CD1c-positive myeloid dendritic cell (primary cell): ENCODE measurements around the gene PYROXD2.
A peak's percentile ranks its signal among the peaks of the same experiment; 100 is the strongest.

Experiments
- DNase-seq: peaks from one replicate; pipeline ENCODE4 v3.0.0-alpha.2; 2016; ENCODE audit errors: extremely low spot score

The PYROXD2 gene

DNA sequence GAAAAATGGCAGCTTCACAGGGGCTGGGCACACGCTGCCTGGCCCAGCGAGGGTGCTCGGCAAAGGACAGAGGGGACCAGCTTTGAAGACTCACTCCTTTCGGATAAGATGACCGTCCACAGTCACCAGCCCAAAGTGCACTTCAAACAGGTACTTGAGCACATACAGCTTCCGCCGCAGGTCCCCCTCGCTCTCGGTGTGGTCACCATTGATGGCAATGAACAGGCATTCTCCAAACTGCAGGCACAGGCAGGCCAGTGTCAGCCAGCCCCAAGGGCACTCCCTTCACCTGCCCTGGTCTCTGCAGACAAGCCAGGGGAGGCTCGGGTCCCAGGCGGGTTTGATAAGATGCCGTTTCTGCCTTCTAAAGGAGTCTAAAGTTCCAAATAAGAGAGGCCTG lies 20.2 kb upstream of the PYROXD2 start:
- no peak for DNase-seq

DNA sequence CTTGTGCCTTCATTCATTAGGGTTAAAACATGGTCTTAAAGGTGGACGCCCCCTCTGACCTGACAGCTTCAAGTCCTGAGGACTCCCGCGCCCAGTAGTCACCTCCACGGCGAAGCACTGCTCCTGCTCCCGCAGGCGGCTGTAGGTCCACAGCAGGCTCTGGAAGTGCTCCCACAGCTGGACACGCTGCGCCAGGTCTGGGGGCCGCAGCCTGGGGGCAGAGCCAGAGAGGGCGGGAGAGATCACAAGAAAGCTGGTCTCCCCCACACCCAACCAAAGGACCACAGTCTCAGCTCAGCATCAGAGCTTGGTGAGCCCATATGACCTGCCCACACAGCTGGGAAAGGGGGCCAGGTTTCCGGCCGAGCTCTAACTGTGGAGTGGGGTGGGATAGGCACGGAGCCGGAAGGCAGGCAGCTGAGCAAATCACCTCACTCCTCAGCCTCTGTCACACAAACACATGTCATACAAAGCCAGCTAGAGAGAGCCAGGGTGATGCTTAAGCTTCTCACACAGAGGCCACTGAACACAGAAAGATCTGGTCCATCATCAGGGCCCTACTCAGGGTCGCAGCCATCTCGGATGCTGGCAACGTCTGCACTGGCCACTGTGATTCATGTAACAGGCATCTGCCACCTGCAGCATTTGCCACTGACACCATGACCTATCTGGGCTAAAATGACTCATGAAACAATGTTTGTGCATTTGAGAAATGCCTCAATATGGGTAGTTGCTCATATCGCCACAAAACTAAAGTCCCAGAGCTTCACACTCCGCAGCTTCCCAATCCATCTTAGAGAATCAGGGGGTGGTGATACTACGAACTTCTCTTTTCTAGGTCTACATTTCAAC lies 19.1 kb upstream of the PYROXD2 start:
- DNase-seq: no peak

DNA sequence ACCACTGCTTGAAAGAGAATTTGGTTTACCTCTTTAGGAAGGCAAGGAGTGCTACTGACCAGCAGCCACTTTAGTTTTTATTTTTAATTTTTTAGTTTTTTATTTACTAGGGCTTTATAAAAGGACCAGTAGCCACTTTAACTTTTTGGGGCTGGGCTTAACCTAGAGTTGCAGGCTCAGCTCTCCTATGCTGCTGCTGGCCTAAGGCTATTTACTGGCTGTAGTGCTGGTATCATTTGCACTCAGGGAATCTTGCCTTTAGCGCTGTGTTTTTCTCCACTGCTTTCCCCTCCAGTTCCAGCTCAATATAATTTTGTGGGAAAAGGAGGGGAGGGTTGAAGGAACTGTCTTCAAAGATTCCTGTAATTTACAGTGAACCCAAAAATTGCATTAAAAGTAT lies 18.4 kb upstream of the PYROXD2 start:
- DNase-seq: no peak

DNA sequence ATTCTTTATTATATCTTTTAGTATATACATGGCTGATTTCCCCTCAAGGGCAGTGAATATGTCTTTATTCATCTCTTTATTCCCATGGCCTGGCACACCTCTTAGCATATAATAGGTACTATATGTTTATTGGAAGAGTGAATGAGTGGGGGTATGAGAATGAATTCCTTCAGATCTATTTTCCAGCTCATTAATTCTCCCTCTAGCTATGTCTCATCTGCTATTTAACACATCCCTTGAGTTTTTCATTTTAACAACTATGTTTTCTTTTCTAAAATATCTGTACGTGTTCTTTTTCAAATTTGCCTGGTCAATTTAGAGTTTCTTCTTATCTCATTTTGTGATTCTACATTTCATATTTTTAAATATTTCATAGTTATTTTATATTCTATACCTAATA lies 17.3 kb upstream of the PYROXD2 start:
- DNase-seq: no peak

DNA sequence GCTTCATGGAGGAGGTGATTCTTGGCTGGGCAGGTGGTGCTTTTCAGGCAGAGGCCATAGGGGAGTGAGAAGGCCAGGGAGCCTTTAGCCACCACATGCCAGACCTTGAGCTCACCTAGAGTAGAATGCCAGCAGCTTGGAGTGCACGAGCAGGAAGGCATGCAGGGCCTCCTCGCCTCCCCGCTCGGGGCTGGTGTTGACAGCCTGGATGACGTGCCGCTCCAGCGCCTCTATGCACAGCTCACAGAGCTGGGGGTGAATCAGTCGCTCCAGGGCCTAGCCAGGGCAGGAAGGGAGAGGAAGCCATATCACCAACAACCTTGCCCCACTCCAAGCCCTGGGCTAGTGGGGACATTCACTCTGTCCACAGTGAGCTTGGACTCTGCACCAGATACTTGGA lies 16.0 kb upstream of the PYROXD2 start:
- DNase-seq: no peak

DNA sequence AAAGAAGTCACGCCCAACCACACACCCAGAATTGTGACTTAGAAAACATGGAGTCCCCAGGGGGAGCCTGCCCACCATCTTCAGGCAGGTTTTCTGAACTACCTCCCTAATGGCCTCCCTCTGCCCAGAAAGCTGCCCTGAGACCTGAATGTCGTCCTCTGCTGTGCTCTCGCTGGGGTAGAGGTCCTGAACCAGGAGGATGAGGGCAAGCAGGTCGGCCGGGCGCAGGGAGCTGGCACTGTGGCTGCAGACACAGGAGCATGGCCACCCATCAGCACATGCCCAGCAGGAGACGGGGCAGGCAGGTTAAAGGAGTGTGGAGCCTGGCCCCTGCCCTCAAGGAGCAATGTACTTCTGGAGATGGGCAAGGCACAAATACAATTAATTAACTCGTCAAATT lies 15.4 kb upstream of the PYROXD2 start:
- no peak for DNase-seq

DNA sequence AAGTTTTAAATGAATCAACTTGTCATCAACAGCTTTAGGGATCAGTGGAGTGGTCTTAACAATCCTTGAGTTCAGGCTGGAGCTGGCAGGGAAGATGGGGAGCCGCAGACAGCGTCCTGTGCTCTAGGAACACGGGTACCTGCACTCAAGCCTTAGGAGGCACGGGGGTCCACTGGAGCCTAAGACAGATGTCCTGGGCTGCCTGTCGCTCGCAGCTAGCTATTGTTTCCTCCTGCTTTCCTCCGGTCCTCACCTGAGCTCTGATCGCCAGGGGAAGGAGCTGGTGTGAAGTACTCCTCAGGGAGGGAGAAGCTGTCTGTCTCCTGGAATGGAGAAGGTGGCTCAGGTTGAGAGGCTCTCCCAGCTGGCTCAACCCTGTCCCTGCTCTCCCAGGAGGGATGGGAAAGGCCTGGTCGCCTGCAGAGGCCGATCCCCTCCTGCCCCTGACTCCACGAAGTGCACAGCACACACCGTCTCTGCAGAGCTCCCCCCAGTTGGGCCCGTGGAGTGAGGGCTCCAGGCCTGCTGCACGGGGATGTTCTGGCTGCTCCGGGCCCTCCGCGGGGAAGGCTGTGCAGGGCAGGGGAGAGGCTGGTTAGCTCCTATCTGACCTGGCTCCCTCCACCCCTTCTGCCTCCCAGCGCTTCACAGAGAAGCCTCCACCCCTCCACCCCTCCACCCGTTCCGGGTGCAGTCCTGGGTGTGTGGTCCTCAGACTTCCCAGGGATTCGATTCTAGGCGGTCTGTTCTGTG lies 14.5 kb upstream of the PYROXD2 start:
- DNase-seq: no peak

DNA sequence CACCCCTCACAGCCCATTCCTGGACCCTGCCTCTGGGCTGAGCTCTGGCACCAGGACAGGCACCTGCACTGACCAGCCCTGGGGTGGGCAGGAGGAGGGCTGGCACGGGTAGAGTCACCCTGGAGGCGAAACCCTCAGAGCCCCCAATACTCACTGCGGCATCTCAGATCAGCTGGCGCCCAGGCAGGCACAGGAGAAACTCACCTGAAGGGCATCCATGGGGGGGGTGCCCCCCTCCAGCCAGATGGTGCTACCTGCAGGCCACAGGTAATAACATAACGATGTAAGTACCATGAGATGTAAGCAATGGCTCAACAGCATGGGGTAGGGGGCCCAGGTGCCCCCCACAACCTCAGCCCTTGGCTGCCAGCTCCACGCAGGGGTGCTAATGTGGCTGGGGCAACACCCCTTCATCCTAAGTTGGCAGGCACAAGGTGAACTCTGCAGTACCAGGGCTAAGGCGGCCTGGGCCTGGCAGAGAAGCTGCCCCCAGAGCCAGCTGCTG lies 12.1 kb upstream of the PYROXD2 start:
- no peak for DNase-seq

DNA sequence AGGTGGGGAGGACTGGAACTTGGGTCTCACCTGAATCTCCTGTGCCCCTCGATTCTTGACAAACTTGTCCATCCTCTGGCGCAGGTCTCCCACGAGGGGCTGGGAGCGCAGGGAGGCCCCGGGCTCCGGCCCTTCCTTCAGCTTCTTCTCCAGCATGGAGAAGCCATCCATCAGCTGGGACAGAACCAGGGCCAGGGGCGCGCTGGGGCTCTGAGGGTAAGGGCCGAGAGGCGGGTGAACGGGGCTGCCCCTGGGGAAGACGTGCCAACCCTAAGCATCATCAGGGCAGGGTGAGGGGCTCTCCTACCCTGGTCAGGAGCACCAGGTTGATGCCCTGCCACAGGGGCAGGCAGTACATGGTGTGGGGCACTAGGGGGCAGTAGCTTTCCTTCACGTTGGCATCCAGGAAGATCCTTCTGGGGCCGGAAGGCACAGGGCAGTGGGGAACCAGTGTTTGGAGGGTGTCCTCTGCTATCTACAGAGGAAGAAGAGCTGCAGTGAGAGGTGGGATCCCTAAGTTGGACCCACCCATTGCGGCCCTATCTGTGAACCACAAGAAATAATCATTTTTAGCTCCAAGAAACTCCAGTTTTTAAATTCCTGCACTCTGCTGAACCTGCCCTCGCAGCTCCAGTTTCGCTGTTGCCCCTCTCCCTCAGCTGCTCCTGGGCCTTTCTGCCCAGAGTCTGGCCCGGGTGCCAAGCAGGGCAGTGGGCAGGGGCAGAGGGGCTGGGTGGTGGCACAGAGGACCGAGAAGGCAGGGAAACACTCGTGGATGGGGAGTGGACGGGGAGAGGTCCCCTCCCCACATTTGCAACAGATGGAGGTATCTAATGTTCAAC lies 10.8 kb upstream of the PYROXD2 start:
- peak; percentile 55 for DNase-seq

DNA sequence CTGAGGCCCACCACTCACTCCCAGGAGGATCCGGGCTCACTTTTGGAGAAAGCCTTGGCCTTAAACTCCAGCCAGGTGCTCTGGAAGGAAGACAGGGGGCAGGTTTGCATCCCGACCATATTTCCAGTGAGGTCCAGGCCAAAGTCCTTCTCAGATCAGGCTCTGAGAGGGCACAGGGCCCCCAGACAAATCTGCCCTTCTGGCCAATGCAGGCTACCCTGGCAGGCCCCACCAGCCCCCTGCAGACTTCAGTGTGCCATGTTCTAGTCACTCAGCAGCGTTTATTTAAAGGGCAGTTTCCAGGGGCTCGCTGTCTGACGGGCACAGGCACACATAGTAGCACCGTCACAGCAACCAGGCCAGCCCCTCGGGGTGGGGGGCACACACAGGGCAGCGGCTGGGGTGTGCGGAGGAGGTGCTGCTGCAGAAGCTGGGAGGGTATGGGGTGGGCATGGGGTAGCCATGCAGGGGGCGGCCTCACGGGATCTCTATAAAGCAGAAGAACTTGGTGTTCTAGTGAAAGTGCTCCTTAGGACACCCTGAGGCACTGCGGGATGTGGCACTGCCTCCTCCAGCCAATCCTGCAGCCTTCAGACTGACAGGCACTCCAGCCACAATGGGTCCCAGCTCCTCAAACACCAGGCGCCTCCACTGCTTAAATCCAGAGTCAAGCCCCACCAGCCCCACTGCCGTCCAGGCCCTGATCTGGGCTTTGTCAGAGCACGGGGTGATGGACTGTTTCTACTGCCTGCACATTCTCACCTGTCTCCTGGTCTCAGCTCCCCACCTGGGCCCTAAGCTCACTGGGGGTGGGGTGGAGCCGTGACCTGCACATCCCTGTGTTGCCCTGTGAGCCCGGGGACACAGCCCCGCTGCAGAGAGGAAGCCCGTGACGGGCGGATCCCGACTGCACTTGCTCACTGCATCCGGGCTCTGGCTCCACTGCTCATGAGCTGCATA lies 9.6 kb upstream of the PYROXD2 start:
- no peak for DNase-seq

DNA sequence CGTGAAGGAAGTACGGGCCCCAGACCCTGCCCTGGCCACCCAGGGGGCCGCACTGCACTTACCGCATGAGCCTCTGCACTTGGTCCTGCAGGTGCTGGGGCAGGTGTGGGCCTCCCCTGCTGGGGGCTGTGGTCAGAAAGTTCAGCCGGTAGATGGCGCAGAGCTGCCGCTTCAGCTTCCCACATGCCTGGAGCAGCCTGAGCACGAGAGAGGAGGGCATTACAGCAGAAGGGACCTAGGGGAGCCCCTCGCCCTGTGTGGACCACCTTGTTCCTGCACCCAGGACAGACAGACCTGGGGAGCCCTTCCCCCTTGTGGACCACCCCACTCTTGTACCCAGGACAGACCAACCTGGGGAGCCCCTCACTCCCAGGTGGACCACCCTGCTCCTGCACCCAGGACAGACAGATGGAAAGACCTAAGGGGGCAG lies 8.7 kb upstream of the PYROXD2 start:
- no peak for DNase-seq

DNA sequence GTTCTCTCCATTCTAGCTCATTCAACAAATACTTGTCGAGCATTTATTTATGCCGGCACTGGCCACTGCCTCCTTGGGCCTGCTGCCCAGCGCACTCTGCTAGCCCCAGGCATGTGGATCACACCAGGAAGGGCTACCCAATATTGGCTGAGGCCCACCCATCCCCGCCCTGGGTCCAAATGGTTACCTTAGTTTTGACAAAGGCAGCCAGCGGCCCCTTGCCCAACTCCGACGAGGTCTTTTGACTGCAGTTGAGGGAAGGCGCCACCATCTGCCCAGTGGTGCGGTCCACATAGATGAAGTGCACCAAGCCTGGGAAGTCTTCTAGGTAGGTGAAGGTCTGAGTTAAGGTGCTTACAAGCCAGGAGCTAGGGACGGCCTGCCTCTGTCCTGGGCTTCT lies 7.2 kb upstream of the PYROXD2 start:
- no peak for DNase-seq

DNA sequence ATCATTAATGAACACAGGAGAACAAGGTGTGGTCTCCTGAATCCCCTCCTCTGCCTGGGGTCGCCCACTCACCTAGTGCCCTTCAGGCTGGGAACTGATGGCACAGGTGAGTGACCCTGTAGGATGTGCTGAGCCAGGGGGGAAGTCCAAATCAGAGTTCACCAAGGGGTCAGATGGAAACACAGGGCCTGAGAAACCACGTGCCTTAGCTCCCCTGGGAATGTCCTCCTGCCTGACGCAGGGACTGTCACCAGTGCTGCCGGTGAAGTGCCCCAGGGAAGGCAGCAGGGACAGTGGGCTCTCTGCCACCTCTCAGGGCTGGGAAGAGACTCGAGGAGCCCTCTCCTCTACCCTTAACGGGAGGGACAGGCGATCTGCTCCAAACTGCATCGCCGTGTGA lies 5.8 kb upstream of the PYROXD2 start:
- DNase-seq: no peak

DNA sequence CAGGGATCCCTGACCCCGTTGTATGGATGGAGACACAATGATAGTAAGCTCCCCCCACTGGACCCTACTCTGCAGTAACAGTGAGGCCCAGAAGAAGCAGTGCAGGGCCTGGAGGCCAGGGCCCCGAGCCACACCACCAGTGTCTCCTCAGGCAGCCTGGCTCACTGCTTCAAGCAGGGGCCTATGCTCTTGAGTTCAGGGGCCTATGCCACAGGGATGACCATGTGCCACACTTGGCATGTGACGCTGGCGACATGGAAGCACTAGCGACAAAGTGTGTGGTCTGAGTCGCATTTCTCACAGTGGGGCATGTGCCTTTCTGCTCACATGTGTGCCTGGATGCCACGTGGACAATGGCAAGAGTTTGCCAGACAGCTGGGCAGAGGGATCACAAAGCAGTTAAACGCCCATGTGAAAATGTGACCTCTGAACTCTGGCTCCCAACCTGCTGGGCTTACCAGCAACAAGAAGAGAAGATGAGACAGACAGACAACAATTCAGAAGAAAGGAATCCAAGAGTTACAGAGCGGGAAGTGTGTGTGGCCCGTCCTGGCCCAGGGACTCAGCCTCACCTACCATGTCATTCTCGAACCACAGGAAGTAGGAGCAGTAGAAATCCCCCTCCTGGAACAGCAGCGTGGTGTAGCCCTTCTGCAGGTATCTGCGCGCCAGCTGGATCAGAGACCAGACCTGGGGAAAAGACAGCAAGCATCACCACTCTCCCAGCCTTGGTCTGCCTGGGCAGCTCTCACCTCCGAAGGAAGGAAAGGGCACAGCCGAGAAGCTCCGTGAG lies 4.7 kb upstream of the PYROXD2 start:
- DNase-seq: no peak

DNA sequence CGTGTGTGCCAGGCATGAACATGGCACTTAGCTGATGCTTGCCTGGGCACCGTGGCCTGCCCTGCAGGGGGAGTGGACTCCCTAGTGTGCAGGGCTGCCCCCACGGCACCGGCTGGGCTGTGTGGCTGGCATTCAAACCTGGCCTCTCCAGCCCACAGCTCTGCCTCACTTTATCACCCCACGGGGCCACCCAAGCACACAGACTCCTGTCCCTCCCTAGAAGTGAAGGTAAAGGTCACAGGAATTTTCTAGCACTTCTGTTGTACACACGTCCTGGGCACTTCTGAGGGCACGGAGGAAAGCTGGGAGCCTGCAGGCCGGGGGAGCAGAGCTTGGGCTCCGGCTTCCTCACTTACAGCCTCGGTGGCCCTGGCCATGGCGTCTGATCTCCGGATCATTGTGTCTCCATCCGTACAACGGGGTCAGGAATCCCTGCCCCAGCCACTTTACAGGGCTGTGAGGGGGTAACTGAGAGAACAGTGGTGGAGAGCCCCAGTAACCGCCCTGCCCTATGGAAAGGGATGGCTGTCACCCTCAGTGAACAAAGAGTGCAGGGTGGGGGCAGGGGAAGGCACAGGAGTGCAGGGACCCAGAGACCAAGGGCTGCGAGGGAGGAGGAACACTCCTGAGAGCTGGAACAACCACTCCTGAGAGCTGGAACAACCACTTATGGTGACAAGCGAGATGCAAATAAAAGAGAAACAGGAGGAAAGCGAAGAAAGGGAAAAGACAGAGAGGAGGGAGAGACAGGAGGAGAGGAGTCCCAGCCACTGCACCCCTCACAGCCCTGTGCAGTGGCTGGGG lies 3.9 kb upstream of the PYROXD2 start:
- DNase-seq: no peak

DNA sequence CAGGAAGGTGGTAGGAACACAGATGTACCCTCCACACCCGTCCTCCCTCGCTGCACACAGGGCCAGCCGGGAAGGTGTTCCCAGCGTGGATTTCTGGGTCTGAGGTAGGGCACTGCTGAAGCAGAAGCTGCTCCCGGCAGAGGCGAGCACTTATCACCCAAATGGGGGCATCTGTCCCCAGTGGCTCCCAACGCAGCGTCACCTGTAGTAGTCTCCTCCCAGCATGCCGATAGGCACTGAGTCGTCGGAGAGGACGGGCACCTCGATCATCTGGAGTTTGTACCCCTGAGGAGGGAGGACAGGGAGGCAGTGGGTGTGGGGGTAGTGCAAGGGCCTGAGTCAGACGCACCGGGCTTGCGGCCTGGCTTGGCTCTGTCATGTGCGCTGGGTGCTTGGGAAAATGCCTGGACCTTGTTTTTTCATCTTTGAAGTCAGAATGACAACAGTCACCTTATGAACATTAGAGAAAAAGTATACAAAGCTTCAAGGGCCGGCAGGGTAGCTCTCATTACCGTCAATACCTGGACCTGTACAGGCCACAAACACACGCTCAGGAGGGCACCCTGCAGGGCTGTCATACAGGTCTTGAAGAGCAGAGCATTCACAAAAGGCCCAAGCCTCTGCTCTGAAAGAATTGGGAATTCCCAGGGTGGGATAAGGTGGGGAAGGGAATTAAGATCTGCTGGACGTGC lies 3.1 kb upstream of the PYROXD2 start:
- DNase-seq: no peak

DNA sequence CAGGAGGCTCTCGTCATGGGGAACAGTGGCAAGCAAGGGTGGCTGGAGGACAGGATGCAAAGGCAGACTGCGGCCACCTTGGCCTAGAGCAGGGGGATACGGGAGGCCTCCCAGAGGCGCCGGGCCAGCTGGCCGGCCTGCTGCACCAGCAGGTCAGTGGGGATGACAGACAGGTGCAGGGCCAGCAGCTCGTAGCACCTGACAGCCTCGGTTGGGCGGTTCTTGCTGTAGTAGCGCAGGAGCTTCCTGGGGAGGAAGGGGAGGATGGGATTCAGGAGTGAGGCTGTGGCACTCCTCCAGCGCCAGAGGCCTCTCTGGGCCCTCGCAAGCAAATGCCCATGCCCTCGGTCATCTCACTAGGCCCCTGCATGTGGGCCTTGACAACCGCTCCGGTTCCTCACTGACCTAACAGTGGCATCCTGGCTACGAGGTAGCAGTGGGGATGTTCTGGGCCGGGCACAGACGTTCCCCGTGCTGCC lies 2.5 kb upstream of the PYROXD2 start:
- no peak for DNase-seq

DNA sequence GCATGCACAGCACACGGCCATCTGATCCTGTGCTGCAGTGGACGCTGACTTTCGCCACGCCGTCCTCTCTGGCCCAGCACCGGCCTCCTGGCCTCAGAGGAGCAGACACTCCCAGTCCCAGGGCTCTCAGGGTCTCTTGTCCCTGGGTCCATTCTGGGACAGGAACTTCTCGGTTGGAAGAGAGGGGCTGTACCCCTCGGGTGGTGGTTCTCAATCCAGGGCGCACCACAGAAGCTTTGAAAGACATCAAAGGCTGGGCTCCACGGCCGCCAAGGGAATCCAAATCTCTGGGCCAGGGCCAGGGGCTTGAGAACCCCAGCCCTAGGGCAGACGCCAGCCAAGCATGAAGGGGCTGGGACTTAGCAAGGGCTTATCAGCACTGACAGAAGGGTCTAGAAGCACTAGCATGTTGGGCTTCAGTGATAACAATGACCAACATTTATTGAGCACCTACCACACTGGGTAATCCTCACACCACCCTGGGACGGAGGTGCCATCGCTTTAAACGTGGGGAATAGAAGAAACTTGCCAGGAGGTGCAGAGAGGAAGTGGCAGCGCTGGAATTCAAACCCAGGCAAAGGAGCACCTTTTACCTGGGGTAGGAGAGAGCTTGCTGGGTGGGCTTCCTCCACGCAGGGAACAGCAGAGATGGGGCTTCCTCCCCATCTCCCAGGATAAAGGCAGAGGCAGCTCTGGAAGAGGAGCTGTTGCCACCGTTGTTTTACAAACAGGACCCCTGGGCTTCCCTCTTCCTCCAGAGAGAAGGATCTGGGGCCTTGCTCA lies 1.8 kb upstream of the PYROXD2 start:
- DNase-seq: no peak
